GM13977 (cell line): Measurements from ENCODE around the gene SHROOM3.

ENCODE experiments used
- DNase-seq: peaks from one replicate; pipeline ENCODE4 v3.0.0; 2012; ENCODE audit warnings: low spot score
- in situ Hi-C: fragments of 300-500 bp; cut with MboI; formaldehyde crosslinking; loops from one replicate; pipeline ENCODE4 v1.12.0; 2022; ENCODE audit warnings: low sequenced_read_pairs, low pct_unique_long_range_greater_than_20kb, mixed read lengths, inconsistent platforms; ENCODE audit not compliant: unreplicated experiment
- TF ChIP-seq, protein P1 (sequence below): IDR thresholded peaks from 2 replicates; pipeline ENCODE4 v1.5.1; 2012; ENCODE audit warnings: mild to moderate bottlenecking, control low read depth; ENCODE audit not compliant: insufficient read depth; ENCODE audit errors: extremely low read depth, missing control alignments

Gene SHROOM3

DNA sequence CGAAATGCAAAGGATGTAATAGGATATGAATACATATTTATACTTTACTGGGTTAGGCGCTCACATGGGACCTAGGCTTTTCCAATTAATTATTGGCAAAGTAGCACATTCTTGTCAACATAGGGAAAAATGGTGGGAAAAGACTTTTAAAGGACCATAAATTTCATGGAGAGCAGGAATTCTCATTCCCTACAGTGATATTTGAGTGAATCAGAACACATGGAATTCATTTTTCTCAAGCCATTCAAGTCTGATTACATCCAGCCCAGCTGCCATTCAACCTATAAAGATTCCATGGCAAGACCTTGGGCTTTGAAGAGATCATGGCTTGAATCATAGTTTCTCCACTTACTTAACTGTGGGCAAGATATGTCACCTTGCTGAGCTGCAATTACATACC lies 312.5 kb downstream of the SHROOM3 start:
- no peak for DNase-seq
- TF ChIP-seq, protein P1, sequence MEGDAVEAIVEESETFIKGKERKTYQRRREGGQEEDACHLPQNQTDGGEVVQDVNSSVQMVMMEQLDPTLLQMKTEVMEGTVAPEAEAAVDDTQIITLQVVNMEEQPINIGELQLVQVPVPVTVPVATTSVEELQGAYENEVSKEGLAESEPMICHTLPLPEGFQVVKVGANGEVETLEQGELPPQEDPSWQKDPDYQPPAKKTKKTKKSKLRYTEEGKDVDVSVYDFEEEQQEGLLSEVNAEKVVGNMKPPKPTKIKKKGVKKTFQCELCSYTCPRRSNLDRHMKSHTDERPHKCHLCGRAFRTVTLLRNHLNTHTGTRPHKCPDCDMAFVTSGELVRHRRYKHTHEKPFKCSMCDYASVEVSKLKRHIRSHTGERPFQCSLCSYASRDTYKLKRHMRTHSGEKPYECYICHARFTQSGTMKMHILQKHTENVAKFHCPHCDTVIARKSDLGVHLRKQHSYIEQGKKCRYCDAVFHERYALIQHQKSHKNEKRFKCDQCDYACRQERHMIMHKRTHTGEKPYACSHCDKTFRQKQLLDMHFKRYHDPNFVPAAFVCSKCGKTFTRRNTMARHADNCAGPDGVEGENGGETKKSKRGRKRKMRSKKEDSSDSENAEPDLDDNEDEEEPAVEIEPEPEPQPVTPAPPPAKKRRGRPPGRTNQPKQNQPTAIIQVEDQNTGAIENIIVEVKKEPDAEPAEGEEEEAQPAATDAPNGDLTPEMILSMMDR = no peak
- in situ Hi-C loops = loop anchor here (5.0 kb wide), 1 partner anchor 235 kb away; no protein-coding TSS in a partner anchor

GRCh38 chr4:76748649-76749048 lies 313.6 kb downstream of the SHROOM3 start:
- peak; percentile 57 for DNase-seq
- in situ Hi-C loops = loop anchor here (5.0 kb wide), 1 partner anchor 236 kb away; no protein-coding TSS in a partner anchor
- TF ChIP-seq, protein P1 = peak; percentile 56

DNA sequence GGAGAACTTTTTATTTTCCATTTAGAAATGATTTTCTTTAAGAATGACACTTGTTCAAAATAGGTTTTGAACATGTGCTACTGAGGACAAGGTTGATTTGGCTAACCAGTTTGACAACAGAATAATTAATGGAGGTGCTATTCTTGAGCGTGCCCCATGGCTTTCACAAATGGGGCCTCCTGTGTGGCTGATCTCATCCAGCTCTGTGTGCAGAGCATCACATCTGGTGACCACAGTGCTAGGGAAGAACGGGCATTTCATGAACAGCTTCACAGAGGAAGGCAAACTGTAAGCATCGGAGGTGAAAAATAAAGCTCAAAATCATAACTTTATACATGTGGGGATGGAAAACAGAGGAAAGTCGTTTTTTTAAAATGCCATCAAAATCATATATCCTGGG lies 314.3 kb downstream of the SHROOM3 start:
- in situ Hi-C loops = loop anchor here (5.0 kb wide), 1 partner anchor 237 kb away; no protein-coding TSS in a partner anchor
- no peak for DNase-seq
- TF ChIP-seq, protein P1 = no peak

DNA sequence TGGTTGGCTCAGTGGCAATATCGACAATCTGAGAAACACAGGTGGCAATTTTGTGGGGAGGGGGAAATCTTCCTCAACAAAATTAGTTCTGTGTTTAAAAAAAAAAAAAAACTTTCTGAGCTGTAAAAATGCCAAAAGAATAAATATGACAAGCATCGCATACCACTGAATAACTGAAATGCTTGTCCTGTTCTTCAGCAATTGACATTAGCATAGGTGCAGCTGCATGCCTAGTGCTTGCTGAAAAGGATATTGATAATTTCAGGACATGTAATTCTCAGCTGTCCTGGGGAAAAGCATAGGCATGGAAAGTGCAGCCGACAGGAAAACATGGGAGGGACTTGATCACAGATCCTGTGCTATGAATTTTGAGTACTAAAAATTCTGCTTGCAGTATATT lies 315.7 kb downstream of the SHROOM3 start:
- DNase-seq = no peak
- TF ChIP-seq, protein P1 = no peak
- in situ Hi-C loops = loop anchor here (10.0 kb wide), 1 partner anchor 316 kb away; the partner anchor contains the start of gene SHROOM3

DNA sequence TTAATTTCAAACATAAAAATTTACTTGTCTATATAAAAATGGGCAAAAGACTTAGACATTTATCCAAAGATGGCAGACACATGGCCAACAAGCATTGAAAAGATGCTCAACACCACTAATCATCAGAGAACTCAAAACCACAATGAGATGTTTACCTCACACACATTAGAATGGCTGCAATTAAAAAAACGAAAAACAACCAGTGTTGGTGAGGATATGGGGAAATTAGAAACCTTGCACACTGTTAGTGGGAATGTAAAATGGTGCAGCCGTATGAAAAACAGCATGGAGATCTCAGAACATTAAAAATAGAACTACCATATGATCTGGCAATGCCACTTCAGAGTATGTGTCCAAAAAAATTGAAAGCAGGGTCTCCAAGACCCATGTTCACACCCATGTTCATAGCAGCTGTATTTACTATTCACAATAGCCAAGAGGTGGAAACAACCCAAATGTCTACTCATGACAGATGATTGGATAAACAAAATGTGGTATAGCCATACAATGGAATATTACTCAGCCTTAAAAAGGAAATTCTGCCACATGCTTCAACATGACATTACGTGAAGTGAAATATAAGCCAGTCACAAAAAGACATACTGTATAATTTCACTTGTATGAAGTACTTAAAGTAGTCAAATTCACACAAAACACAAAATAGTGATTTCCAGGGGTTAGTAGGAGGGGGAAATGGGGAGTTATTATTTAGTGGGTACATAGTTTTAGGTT lies 316.7 kb downstream of the SHROOM3 start:
- in situ Hi-C loops = loop anchor here (10.0 kb wide), 1 partner anchor 317 kb away; the partner anchor contains the start of gene SHROOM3
- TF ChIP-seq, protein P1 = no peak
- no peak for DNase-seq

DNA sequence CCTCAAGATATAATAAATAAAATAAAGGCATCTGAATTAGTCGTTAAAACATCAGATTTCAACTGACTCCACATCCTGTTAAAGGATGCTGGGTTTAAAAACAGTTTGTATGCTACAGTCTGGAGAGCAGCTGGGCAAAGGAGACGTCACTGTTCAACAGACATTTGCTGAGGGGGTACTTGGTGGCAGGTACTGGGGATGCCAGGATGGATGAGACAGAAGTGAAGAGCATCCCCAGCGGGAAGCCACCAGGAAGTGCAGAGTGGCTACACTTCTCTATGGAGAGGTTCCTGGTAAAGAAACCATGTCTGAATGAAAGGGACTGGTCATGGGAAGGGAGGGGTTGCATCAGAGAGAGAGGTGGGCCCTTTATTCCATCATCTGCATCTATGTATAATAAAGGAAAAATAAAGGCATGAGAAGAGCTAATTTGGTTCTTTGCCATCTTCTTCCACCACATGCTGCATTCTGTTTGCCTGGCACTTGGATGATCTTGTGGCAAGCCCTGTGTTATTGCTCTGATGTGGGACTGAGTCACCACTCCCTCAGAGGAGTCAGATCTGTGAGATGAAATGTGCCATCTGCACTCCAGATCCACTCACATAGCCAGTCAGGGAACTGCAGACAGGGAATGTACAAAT lies 318.0 kb downstream of the SHROOM3 start:
- DNase-seq = no peak
- in situ Hi-C loops = loop anchor here (10.0 kb wide), 1 partner anchor 318 kb away; the partner anchor contains the start of gene SHROOM3
- TF ChIP-seq, protein P1 = no peak
